OCI-LY1 (cell line): ENCODE measurements around the gene FBRSL1.

Experiments used
- EZH2 ChIP-seq: fragments of 200-600 bp; sonication (generic), shearing (Covaris generic); IDR thresholded peaks from 2 replicates; pipeline ENCODE4 v1.8.0; 2017; ENCODE audit warnings: borderline replicate concordance, mixed run types, mild to moderate bottlenecking, antibody characterized with exemption, low read length, moderate library complexity, mixed read lengths
- TF ChIP-seq, protein P1 (sequence below): fragments of 200-600 bp; sonication (generic), shearing (Covaris generic); IDR thresholded peaks from 2 replicates; pipeline ENCODE4 v1.5.1; 2017; ENCODE audit warnings: mild to moderate bottlenecking, antibody characterized with exemption, low read length, moderate library complexity, mixed read lengths

DNA sequence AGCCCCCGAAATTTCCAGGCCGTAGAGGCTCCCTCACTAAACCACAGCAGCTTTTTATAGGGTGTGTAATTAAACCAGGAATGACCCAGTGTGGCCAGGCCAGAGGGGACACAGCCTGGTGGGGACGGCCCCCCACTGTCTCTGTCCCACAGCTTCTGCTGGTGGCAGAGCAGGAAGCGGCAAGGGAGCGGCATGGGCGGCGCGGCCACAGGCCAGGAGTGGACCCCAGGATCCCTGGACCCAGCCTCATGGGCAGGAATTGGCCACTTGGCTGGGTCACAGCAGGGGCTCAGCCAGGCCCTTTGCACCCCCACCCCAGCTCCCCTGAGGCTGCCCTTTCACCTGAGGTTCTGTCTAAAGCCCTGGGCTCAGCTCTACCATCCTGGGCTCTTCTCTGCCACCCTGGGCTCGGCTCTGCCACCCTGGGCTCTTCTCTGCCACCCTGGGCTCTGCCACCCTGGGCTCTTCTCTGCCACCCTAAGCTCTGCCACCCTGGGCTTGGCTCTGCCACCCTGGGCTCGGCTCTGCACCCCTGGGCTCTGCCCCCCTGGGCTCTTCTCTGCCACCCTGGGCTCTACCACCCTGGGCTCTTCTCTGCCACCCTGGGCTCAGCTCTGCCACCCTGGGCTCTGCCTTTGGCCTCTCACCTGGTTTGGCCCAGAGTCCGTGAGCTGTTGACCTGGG lies 39.3 kb downstream of the FBRSL1 start:
- TF ChIP-seq EZH2, result no peak
- TF ChIP-seq, protein P1, sequence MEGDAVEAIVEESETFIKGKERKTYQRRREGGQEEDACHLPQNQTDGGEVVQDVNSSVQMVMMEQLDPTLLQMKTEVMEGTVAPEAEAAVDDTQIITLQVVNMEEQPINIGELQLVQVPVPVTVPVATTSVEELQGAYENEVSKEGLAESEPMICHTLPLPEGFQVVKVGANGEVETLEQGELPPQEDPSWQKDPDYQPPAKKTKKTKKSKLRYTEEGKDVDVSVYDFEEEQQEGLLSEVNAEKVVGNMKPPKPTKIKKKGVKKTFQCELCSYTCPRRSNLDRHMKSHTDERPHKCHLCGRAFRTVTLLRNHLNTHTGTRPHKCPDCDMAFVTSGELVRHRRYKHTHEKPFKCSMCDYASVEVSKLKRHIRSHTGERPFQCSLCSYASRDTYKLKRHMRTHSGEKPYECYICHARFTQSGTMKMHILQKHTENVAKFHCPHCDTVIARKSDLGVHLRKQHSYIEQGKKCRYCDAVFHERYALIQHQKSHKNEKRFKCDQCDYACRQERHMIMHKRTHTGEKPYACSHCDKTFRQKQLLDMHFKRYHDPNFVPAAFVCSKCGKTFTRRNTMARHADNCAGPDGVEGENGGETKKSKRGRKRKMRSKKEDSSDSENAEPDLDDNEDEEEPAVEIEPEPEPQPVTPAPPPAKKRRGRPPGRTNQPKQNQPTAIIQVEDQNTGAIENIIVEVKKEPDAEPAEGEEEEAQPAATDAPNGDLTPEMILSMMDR, result no peak
